Measurements from ENCODE around the gene RETREG1.

Gene RETREG1

DNA sequence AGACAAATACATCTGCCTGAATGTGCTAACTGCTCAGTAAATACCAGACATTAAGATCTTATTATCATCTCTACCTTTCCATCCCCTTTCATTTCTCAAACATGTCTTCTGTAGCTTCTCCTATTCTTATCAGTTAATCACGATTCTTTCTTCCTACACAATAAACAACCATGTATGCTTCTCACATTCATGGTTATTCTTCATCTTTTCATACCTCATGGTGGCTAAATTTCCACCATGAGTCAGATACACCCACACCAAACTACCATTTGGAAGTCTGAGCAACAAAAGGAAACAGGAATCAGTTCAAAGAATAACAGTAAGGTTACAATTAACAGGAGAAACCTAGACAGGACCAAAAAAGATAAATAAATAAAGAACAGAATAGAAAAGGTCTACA is 158.9 kb downstream of the RETREG1 start:
- Histone ChIP-seq H3K27ac (ENCODE audit: low read length) (no peak overlapping the region), H3K27me3 (replicated peaks; ENCODE audit: insufficient read depth, low read length) (no peaks in the 10 kb centered on the region), H3F3A (ENCODE audit: insufficient read depth, low read length) (0 out of 2 replicates have a peak, but pooled peaks cover 4% of the 10 kb centered on the region), H4K20me1 (ENCODE audit: insufficient read depth, low read length) (0 out of 2 replicates have a peak, but pooled peaks cover 8% of the 10 kb centered on the region), H3K9ac (ENCODE audit: low read length) (no peak overlapping the region), H3K9me2 (replicated peaks; ENCODE audit: insufficient read depth, low read length) (no peaks in the 10 kb centered on the region), H3K4me1 (ENCODE audit: low read length) (no peaks in the 10 kb centered on the region), H3K9me3 (replicated peaks; ENCODE audit: insufficient read depth, low read length) (no peaks in the 10 kb centered on the region), H3K36me3 (replicated peaks; ENCODE audit: insufficient read depth, low read length) (peaks cover 27% of the 10 kb centered on the region; the same call in 1 of the 2 replicates), H3K4me2 (ENCODE audit: low read depth, low read length) (no peak overlapping the region), H3K4me3 (ENCODE audit: low read length) (no peak overlapping the region), H2AFZ (ENCODE audit: low read length) (no peak overlapping the region), H3K79me2 (ENCODE audit: low read length) (peaks cover 82% of the 10 kb centered on the region)
- DNase-seq, result no peak
- TF ChIP-seq EZH2 (optimal IDR thresholded peaks at IDR 0.05; ENCODE audit: low read depth, low read length) (no peak), EZH2phosphoT487 (IDR thresholded peaks at IDR 0.05; ENCODE audit: low read length) (no peak)
- TF ChIP-seq, protein P1, sequence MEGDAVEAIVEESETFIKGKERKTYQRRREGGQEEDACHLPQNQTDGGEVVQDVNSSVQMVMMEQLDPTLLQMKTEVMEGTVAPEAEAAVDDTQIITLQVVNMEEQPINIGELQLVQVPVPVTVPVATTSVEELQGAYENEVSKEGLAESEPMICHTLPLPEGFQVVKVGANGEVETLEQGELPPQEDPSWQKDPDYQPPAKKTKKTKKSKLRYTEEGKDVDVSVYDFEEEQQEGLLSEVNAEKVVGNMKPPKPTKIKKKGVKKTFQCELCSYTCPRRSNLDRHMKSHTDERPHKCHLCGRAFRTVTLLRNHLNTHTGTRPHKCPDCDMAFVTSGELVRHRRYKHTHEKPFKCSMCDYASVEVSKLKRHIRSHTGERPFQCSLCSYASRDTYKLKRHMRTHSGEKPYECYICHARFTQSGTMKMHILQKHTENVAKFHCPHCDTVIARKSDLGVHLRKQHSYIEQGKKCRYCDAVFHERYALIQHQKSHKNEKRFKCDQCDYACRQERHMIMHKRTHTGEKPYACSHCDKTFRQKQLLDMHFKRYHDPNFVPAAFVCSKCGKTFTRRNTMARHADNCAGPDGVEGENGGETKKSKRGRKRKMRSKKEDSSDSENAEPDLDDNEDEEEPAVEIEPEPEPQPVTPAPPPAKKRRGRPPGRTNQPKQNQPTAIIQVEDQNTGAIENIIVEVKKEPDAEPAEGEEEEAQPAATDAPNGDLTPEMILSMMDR (IDR thresholded peaks at IDR 0.05; ENCODE audit: low read length), result no peak

DNA sequence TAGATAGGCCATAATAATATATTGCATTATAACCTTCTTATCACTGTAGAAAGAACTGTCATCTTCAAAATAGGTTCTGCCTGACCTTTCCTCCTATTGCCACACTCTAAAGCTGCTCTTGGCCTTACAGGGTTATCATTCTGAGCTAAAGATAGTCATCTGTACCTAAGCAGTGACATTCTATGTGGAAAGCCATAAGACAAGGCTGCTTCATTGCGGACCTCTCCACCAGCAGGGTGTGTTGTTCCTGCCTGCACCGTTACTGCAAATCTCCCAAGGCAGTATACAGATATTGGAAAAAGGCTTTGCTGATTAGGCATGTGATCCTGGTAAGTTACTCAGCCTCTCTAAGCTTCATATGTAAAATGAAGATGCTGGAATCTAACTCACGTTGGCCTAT is 159.3 kb downstream of the RETREG1 start:
- Histone ChIP-seq H3K4me3 (ENCODE audit: low read length) (no peak overlapping the region), H3F3A (ENCODE audit: insufficient read depth, low read length) (0 out of 2 replicates have a peak, but pooled peaks cover 4% of the 10 kb centered on the region), H3K36me3 (replicated peaks; ENCODE audit: insufficient read depth, low read length) (peaks cover 26% of the 10 kb centered on the region; the same call in 1 of the 2 replicates), H3K79me2 (ENCODE audit: low read length) (peaks cover 80% of the 10 kb centered on the region), H4K20me1 (ENCODE audit: insufficient read depth, low read length) (0 out of 2 replicates have a peak, but pooled peaks cover 8% of the 10 kb centered on the region), H3K4me1 (ENCODE audit: low read length) (no peaks in the 10 kb centered on the region), H3K27me3 (replicated peaks; ENCODE audit: insufficient read depth, low read length) (no peaks in the 10 kb centered on the region), H3K9me2 (replicated peaks; ENCODE audit: insufficient read depth, low read length) (no peaks in the 10 kb centered on the region), H2AFZ (ENCODE audit: low read length) (no peak overlapping the region), H3K9me3 (replicated peaks; ENCODE audit: insufficient read depth, low read length) (no peaks in the 10 kb centered on the region), H3K27ac (ENCODE audit: low read length) (no peak overlapping the region), H3K4me2 (ENCODE audit: low read depth, low read length) (no peak overlapping the region), H3K9ac (ENCODE audit: low read length) (no peak overlapping the region)
- DNase-seq, result no peak
- TF ChIP-seq, protein P1 (IDR thresholded peaks at IDR 0.05; ENCODE audit: low read length), result no peak
- TF ChIP-seq EZH2 (optimal IDR thresholded peaks at IDR 0.05; ENCODE audit: low read depth, low read length) (no peak), EZH2phosphoT487 (IDR thresholded peaks at IDR 0.05; ENCODE audit: low read length) (no peak)

DNA sequence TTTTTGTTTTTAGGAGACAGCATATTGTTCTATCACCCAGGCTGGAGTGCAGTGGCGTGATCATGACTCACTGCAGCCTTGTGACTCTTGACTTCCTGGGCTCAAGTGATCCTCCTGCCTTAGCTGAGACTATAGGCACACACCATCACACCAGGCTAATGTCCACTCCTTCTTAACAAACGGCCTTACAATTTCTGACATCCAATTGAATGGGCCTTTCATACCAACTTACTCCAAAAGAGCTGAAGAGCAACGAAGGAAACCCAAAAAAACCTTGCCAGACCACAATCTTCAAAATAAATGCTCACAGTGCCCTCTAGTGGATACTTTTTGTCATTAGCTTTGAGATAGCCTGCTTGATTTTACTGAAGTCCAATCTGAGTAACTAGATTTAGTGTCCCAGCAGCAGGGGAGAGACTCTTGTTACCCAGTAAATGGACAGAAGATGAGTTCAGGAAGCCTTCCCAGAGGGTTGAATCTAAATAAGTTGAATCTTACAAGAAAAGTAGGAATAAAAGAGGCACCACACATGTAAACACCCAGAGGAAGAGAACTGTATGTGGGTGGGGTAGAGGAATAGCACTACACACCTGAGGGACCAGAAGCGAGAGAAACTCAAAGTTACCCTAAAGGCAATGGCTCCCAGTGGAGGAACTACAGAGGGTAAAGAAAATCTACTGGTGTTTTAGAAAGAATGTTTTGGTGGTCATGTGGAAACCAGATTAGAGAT is 160.5 kb downstream of the RETREG1 start:
- Histone ChIP-seq H3K4me1 (ENCODE audit: low read length) (no peaks in the 10 kb centered on the region), H3K27me3 (replicated peaks; ENCODE audit: insufficient read depth, low read length) (no peaks in the 10 kb centered on the region), H3K79me2 (ENCODE audit: low read length) (peaks cover 68% of the 10 kb centered on the region), H3F3A (ENCODE audit: insufficient read depth, low read length) (0 out of 2 replicates have a peak, but pooled peaks cover 4% of the 10 kb centered on the region), H3K9ac (ENCODE audit: low read length) (no peak overlapping the region), H2AFZ (ENCODE audit: low read length) (no peak overlapping the region), H3K27ac (ENCODE audit: low read length) (no peak overlapping the region), H3K9me2 (replicated peaks; ENCODE audit: insufficient read depth, low read length) (no peaks in the 10 kb centered on the region), H3K4me2 (ENCODE audit: low read depth, low read length) (no peak overlapping the region), H3K9me3 (replicated peaks; ENCODE audit: insufficient read depth, low read length) (no peaks in the 10 kb centered on the region), H3K4me3 (ENCODE audit: low read length) (no peak overlapping the region), H4K20me1 (ENCODE audit: insufficient read depth, low read length) (0 out of 2 replicates have a peak, but pooled peaks cover 8% of the 10 kb centered on the region), H3K36me3 (replicated peaks; ENCODE audit: insufficient read depth, low read length) (peaks cover 27% of the 10 kb centered on the region)
- no peak for TF ChIP-seq EZH2phosphoT487 (IDR thresholded peaks at IDR 0.05; ENCODE audit: low read length)
- no peak for TF ChIP-seq EZH2 (optimal IDR thresholded peaks at IDR 0.05; ENCODE audit: low read depth, low read length)
- TF ChIP-seq, protein P1 (IDR thresholded peaks at IDR 0.05; ENCODE audit: low read length), result peak; percentile 73
- DNase-seq, result peak; percentile 78
